ENCODE results near the gene DNAL4. TPM values are rescaled to one million over a fixed set of nuclear protein-coding genes. Genes with fewer than 3 reads are reported as not detected.

DNAL4 gene
- total RNA-seq, 1 donor from 2014 or later = 17.9 TPM

GRCh38 chr22:38786631-38787030, 7.3 kb downstream of the DNAL4 start:
- no peak for DNase-seq (ENCODE audit: low read depth, low spot score)

DNA sequence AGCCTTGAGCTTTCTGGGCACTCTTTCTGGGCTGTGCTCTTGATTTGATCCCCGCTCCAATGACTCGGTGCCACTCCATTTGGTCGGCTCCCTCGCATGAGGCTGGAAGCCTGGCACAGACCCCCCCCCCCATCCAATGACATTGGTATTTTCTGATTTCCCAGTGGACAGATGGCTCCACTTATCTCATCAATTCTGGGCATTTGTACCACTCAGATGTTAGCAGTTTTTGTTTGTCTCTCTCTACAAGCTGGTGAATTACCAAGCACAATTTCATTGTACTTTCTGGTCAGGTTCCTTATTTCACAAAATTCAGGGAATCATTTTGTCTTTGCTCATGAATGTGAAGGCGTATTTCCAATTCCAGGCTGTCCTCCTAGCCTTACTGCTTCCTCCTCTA, 9.1 kb downstream of the DNAL4 start:
- DNase-seq (ENCODE audit: low read depth, low spot score) = no peak

- no peak for DNase-seq (ENCODE audit: low read depth, low spot score)
These were observed 9.9 kb downstream of the DNAL4 start for GRCh38 chr22:38784035-38784434.

DNA sequence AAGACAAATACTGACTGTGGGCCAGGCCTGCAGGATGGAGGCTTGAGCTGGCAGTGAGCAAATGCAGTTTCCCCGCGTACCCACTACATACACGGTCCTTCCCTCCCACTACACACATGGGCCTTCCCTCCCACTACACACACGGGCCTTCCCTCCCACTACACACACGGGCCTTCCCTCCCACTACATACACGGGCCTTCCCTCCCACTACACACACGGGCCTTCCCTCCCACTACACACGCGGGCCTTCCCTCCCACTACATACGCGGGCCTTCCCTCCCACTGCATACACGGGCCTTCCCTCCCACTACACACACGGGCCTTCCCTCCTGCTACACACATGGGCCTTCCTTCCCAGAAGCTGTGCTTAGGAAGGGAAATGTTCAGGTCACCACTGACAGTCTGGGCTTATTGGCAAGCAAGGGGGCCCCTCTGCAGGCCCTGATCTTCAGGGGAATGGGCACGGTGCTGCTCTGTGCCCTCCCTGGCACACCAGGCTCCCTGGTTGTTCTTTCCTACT, 10.8 kb downstream of the DNAL4 start:
- no peak for DNase-seq (ENCODE audit: low read depth, low spot score)

DNA sequence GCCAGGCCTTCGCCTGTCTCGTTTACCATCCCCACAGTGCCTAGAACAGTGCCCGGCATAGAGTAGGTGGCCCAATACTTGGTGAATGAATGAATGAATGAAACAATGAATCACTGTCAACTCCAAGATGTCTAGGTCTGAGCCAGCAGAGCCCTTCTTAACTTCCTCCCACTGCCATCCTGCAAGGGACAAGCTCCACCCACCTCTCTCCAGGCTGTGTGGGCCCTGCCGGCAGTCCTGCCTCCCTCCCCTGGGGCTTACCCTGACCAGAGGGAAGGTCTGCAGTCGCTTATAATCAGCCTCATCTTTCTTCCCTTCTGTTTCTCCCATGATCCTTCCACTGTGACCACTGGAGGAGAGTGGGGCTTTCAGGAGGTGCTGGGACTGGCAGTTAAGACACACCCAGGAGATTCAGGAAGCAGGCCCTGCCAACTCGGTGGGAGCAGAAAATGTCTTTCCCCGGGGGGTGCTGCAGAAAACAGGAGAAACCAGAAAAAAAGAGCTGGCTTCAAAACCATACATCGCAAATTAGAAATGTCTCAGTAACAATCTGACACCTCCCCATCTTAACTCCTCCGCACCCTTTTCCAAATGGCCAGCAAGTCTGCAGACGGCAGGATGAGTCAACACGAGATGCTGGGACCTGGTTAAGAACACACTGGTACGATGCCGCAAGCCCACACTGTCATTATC, 11.4 kb downstream of the DNAL4 start:
- DNase-seq (ENCODE audit: low read depth, low spot score) = no peak

- DNase-seq (ENCODE audit: low read depth, low spot score) = no peak
These were observed 12.9 kb downstream of the DNAL4 start for GRCh38 chr22:38781033-38781432.

GRCh38 chr22:38777087-38777671, 16.8 kb downstream of the DNAL4 start:
- no peak for DNase-seq (ENCODE audit: low read depth, low spot score)

GRCh38 chr22:38776086-38776485, 17.9 kb downstream of the DNAL4 start:
- no peak for DNase-seq (ENCODE audit: low read depth, low spot score)

DNA sequence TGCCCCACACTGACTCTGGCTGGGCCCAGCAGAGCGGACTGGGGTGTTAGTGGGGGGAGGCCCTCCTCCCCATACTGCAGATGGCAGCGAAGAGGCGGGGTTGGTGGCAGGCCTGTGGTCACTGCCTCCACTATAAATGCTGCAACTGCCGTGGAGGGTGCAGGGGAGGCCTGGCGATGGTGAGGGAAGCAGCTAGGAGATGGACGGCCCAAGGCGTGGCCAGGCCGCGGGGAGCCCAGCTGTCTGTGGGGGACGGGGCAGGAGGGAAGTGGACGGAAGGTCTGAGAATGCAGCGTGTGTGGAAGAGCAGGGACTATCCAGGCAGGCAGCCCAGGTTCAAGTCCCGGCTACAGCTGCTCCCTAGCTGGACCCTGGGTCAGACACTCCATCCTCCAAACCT, 18.3 kb downstream of the DNAL4 start:
- no peak for DNase-seq (ENCODE audit: low read depth, low spot score)

DNA sequence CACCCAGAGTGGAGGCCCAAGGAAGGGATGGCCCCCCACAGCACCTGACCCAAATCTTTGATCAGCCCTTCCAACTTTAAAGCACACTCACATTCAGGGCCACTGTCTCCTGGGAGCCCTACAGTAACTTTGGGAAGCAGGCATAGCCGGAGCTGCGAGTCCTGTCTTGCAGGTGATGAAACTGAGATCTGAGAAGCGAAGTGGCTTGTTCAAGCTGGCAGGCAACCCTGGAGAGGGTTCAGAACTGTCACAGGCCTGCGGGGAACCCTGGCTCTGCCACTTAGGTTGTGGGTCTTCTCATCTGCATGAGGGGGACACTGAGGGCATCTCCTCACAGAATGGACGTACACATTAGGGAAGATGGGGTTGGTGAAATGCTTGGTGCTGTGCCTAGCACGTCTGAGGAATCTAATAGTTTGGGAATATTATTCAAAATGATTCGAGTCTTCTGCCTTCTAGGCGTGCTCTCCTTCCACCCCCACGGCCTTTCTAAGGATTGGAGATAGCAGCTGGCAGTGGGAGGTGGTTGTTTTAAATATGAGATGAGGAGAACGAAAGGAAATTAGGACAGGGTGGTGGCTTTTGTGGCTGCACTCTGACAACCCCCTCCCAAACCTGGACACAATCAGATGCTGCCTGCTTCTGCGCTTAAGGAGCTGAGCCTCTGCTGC, 19.3 kb downstream of the DNAL4 start:
- no peak for DNase-seq (ENCODE audit: low read depth, low spot score)

DNA sequence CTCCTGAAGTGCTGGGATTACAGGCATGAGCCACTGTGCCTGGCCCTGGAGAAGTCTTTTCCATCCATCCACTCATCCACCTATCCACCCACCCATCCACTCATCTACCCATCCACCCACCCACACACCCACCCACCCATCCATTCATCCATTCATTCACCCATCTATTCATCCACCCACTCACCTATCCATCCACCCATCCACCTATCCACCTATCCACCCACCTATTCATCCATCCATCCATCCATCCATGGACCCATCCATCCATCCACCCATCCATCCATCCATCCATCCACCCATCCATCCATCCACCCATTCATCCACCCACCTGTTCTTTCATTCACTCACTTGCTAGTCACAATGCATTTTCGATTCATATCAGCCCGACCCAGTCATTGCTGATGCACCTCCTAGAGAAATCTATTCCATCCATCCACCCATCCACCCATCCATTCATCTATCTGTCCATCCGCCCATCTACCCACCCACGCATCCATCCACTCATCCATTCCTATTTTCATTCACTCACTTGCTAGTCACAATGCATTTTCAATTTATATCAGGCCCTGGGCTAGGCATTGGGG, 20.5 kb downstream of the DNAL4 start:
- no peak for DNase-seq (ENCODE audit: low read depth, low spot score)

DNA sequence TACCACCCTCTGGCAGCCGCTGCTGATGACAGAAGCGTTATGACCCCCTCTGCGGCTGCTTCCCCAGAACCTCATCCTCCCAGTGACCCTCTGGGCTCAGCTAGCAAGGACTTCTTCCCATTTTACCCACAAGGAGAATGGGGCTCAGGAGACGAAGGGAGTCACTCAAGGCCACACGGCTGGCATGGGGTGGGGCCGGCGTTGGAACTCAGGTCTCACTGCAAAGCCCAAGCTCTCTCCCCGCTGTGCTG, 21.4 kb downstream of the DNAL4 start:
- DNase-seq (ENCODE audit: low read depth, low spot score) = no peak

GRCh38 chr22:38770257-38770949, 23.5 kb downstream of the DNAL4 start:
- no peak for DNase-seq (ENCODE audit: low read depth, low spot score)

DNA sequence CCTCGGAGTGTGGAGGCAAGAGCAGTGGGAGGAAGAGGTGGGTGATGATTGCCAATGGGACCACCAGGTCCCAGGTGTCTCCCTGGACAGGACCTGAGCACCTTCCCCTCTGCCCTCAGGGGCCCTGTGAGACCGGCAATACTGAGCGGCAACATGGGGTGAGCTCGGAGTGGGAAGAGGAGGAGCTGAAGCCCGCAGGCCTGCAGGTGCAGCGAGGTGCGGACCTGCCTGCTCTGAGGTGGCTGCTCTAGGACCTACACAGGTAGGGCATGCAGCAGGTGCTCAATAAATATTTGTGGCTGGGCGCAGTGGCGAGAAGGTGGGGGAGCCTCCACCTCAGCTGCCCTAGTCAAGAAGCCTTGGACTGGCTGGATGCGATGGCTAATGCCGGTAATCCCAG, 25.9 kb downstream of the DNAL4 start:
- no peak for DNase-seq (ENCODE audit: low read depth, low spot score)

DNA sequence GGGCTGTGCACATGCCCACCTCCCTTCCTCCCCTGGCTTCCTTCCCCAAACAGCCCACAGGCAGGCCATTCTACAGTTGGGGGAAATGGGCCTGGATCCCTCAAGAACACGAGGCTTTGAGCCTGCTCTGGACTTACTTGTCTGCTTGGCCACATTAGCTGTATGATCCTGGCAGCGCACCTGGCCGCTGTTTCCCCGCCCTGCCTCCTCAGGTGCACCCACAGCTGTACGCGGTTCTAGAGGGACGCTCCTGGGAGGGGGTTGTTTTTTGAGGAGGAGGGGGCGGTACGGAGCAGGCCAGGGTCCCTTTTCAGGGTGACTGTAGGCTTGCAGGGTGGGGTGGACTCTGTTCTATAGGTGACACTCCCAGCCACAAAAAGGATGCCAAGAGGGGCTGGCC, 26.6 kb downstream of the DNAL4 start:
- DNase-seq (ENCODE audit: low read depth, low spot score) = no peak

DNA sequence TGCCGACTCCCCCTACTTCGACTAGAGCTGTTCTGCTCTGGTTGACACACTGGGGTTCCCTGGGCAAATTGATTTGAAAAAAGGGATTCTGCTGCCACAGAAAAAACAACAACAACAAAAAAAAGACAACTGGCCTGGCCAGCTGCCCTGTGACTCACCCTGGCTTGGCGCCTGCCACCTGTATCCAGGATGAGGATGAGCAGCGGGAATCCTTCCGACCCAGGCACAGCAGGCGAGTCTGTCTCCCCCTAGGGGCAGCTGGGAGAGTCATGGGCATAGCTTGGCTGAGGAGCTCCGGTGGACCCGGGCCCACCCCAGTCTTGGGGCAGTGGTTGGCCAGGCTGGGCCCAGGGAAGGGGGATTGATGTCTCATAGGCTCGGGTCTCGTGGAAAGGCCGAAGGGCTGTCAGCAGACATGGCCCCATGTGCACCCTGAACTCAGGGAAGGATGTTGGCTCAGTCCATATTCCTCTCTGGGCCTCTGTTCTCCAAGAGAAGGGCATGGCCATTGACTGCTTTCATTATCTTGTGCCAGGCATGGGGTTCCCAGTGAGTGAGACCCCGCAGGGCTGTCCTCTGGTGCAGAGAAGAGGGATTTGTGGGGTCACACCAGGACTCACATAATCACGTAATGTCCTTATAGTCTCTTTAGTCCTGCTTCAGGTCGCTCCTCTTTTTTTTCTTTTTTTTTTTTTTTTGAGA, 27.7 kb downstream of the DNAL4 start:
- no peak for DNase-seq (ENCODE audit: low read depth, low spot score)

DNA sequence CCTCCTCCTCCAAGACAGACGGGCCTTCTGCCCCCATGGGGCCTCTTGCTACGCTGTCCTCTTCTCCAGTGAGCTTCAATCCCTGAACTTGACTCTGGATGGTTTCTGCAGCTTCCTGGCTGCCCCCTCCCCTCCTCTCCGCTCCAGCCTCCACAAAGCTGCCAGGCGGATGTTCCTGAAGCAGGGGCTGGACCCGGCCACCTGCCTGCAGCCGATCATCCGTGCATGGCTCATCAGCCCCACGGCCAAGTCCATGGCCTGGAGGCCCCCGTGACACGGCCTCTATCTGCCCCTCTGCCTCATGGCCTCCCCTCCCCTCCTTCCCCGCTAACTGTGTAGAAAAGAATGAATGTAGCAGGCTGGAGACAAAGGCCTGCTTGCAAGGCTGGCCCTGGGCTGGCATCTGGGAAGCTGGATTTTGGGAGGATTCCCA, 31.4 kb downstream of the DNAL4 start:
- DNase-seq (ENCODE audit: low read depth, low spot score) = no peak

- no peak for DNase-seq (ENCODE audit: low read depth, low spot score)
These were observed 32.5 kb downstream of the DNAL4 start for GRCh38 chr22:38761202-38762162.

DNA sequence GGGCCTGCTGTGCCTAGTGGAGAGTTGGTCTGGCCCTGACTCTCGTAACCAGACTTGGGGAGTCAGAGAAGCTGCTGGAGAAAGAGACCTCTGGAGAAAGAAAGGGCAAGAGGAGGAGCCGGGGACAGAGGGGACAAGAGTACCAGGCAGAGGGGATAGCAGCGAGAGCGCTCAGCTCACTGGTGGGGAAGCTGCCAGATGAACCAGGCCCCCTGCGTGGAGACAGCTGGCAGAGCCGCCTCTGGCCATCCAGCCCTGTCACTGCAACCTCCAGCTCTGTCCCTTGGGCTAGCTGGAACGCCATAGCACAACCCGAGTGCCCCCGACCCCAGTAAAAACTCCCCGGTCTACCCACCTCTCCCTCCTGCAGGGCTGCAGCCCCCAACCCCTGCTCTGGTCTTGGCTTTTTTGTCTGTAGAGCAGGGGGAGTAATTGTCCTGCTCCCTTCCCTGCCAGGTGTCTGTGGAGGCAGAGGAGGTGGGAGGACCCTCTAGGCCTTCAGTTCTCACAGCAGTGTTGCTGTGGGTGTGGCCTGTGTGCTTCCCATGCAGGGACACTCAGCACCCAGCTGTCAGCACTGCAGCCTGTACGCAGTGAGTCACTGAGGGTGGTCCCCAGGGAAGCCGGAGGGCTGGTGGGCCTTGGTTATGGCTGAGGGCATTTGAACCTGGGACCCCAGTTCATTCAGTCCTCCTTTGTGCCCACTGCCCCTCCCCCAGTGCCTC, 33.3 kb downstream of the DNAL4 start:
- no peak for DNase-seq (ENCODE audit: low read depth, low spot score)

- no peak for DNase-seq (ENCODE audit: low read depth, low spot score)
These were observed 34.9 kb downstream of the DNAL4 start for GRCh38 chr22:38759005-38759404.
